ENCODE measurements around the gene ABHD16B.
"Not testable (repeated sequence)": the region's sequence is repeated elsewhere in the genome, so short reads cannot be mapped to it uniquely, and the experiment has no call there.

Gene ABHD16B

GRCh38 chr20:63855363-63856097 lies 5.8 kb upstream of the ABHD16B start:
- no peak for DNase-seq (ENCODE audit: low read depth, low spot score)

DNA sequence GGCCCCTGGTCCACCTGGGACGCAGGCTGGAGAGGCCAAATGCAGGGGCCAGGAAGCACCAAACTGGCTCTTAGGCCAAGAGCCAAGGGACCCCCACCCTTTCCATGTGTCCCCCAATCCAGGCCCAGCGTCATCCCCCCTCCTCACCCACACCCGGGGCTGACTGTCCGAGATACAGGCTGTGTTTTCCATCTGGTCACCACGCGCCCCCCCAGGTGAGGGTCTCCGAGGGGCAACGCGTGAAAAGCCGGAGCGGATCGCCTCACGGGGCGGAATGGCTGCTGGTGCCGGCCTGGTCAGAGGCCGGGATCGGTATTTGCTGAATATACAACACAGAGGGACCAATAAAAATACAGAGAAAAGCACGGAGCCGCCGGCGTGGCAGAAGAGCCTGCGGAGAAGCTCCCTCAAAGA lies 5.2 kb upstream of the ABHD16B start:
- DNase-seq (ENCODE audit: low read depth, low spot score) = no peak

DNA sequence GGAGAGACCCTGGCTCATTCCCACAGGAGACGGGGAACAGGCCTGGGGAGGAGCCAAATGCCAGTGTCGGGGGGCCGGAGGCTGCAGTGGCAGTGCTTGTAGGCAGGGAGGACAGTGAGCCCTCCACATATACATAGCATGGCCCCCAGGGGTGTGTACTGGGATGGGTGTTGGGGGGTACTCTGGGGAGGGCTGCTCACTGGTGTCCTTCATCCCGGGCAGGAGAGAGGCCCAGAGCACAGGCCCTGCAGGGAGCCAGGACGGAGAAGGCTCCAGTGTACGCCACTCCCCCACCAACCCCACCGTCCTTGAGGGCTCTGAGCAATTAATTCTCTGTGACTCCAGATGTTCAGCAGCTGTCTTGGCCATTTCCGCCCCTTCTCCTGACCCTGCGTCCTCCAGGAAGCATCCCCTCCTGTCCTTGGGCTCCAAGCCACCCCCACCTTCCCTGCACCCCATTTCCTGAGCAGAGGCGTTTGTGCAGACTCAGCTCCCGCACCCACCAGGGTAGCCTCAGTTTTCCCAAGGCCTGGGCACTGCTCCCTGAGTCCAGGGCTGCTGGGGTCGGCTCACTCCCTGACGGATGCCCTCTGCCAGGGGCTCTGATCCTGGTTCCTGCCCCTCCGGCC lies 3.4 kb upstream of the ABHD16B start:
- DNase-seq (ENCODE audit: low read depth, low spot score) = no peak

- DNase-seq (ENCODE audit: low read depth, low spot score) = no peak
Observed at GRCh38 chr20:63858393-63859165, 2.7 kb upstream of the ABHD16B start.

- DNase-seq (ENCODE audit: low read depth, low spot score) = no peak
Observed at GRCh38 chr20:63859166-63859699, 2.1 kb upstream of the ABHD16B start.

- no peak for DNase-seq (ENCODE audit: low read depth, low spot score)
Observed at GRCh38 chr20:63860325-63861051, 810 bp upstream of the ABHD16B start.

DNA sequence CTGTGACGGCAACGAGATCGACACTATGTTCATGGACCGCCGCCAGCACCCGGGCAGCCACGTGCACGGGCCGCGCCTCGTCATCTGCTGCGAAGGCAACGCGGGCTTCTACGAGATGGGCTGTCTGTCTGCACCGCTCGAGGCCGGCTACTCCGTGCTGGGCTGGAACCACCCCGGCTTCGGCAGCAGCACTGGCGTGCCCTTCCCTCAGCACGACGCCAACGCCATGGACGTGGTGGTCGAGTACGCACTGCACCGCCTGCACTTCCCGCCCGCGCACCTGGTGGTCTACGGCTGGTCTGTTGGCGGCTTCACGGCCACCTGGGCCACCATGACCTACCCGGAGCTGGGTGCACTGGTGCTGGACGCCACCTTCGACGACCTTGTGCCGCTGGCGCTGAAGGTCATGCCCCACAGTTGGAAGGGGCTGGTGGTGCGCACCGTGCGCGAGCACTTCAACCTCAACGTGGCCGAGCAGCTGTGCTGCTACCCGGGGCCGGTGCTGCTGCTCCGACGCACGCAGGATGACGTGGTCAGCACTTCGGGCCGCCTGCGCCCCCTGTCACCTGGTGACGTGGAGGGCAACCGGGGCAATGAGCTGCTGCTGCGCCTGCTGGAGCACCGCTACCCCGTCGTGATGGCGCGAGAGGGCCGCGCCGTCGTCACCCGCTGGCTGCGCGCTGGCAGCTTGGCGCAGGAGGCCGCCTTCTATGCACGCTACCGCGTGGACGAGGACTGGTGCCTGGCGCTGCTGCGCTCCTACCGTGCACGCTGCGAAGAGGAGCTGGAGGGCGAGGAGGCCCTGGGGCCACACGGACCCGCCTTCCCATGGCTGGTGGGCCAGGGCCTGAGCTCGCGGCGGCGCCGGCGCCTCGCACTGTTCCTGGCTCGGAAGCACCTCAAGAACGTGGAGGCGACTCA lies 943 bp downstream of the ABHD16B start:
- DNase-seq (ENCODE audit: low read depth, low spot score) = no peak

DNA sequence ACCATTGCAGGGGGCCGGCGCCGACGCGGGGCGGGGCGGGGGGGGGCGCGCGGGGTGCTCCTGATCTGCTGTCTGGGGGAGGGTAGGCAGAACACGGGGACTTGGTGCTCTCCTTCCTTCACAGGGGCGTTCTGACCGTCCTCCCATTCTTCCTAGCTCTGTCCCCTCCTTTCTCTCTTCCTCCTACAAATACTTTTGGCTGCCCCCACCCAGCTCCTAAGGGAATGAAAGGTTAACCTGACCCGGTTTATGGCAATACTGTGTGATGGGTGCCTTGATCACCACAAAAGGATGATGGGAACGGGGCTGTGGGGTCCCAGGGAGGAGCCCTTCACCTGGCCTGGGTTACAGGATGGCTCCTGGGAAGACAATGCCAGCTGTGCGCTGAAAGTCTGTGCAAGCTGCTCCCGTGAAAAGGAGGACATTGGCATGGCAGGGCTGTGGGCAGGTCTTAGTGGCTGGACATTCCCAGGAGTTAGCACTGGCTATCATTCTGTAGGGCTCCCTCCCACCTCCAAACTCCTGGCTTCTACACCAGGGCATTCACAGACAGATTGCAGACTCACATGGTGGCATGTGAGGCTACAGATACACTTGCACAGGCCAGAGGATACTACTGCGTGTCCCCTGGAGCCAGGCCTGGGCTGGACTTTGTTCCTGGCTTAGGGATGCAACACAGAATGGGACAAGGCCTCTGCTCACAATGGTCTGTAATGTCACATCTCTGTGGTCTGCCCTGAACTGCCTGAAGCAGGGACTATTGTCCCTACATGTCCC lies 1.9 kb downstream of the ABHD16B start:
- DNase-seq (ENCODE audit: low read depth, low spot score) = no peak

DNA sequence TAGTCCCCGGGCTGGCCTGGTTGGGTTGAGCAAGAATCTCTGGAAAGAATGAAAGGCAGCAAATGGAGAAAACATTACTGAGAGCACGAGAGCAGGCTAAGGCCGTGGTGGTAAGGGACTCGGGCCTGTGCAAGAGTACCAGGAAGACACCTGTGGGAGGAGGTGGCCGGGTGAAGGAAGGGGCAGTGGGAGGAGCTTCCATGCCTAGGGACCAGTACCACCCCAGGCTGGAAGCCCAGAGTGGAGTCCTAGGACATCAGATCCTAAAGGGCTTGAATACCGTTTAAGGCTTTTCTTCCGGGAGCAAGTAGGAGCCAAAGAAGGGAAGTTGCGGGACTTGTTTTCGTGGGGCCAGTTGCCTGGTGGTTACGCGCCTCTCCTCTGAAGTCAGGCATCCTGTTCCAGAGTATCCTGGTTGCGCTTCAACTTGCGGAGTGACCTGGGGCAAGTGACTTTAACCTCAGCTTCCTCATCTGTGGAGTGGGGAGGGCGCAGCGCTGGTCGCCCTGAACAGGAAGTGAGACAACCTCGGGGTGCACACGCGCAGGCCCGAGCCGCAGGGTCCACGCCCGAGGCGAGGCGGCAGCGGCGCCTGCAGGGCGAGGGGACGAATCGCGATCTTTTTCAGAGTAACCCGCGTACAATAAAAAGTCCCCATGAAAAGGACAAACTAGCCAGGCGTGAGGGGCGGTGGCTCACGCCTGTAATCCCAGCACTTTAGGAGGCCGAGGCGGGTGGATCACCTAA lies 2.7 kb downstream of the ABHD16B start:
- peak; percentile 54 for DNase-seq (ENCODE audit: low read depth, low spot score)

GRCh38 chr20:63864545-63864977 lies 3.3 kb downstream of the ABHD16B start:
- no peak for DNase-seq (ENCODE audit: low read depth, low spot score)

DNA sequence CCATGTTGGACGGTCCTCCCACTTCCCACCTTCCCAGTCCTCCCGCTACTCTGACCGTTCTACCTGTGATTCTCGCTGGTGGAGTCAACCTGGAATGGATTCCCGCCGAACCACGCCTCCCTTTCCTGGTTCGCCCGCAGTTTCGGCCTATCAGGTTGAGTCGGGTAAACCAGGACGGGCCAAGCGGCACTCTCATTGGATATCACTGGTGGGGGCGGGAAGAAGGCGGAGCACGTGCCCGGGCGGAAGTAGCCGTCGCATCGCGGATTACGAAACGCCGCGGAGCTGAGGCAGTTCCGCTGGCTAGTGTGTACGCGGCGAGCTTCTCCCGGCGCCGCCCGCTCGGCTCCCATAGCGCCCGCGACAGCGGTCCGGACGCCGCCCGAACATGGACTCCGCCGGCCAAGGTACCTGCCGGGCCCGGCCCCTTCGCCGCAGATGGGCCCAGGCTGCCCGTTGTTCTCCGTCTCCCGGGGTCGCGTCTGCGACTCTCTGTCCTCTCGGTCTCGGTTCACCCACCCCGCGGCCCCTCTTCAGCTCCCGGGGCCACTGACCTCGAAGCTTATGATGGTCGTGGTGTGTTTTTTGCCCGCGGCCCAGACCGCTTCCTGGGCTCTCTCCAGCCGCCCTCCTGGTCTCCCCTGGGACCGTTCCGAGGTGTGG lies 3.8 kb downstream of the ABHD16B start, which contains the start of gene TPD52L2:
TPD52L2 (plus strand) TSS at position 293 of the 663 bp plus-strand sequence; CDS start at position 389, 96 bp downstream.
- peak; percentile 97 for DNase-seq (ENCODE audit: low read depth, low spot score)

- not testable (repeated sequence) for DNase-seq (ENCODE audit: low read depth, low spot score)
Observed at GRCh38 chr20:63867042-63867441, 5.7 kb downstream of the ABHD16B start.

GRCh38 chr20:63868264-63868663 lies 7.0 kb downstream of the ABHD16B start:
- DNase-seq (ENCODE audit: low read depth, low spot score) = no peak

DNA sequence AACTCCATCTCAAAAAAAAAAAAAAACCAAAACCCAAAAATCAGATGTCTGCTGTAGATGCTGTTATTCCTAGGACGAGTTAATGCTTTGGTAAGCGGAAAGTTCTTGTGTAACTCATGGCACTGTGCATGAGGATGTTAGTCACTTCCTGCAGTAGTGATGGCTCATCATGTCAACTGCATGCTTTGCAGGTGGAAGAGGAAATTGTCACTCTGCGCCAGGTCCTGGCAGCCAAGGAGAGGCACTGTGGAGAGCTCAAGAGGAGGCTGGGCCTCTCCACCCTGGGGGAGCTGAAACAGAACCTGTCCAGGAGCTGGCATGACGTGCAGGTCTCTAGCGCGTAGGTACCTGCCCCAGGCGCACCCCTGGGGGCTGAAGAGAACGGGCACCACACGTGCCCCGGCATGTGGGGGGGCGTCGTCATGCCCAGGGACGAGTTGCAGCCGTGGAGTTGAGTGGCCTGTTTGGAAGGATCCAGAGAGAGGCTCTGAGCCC lies 12.2 kb downstream of the ABHD16B start:
- no peak for DNase-seq (ENCODE audit: low read depth, low spot score)

DNA sequence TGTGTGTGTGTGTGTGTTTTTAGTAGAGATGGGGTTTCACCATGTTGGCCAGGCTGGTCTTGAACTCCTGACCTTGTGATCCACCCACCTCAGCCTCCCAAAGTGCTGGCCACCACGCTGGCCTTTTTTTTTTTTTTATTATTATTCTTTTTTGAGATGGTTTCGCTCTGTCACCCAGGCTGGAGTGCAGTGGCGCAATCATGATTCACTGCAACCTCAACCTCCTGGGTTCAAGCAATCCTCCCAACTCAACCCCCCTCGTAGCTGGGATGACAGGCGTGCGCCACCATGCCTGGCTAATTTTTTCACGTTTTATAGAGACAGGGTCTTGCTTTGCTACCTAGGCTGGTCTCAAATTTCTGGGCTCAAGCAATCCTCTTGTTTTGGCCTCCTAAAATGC lies 12.9 kb downstream of the ABHD16B start:
- not testable (repeated sequence) for DNase-seq (ENCODE audit: low read depth, low spot score)

- DNase-seq (ENCODE audit: low read depth, low spot score) = no peak
Observed at GRCh38 chr20:63876489-63877036, 15.3 kb downstream of the ABHD16B start.

GRCh38 chr20:63877755-63878470 lies 16.6 kb downstream of the ABHD16B start:
- no peak for DNase-seq (ENCODE audit: low read depth, low spot score)
